Measurements from ENCODE around the gene KAZALD1.

KAZALD1 gene

GRCh38 chr10:101095550-101096213, 33.9 kb downstream of the KAZALD1 start:
- DNase-seq, result no peak

GRCh38 chr10:101096378-101096777, 34.6 kb downstream of the KAZALD1 start:
- no peak for DNase-seq

GRCh38 chr10:101097881-101098280, 36.1 kb downstream of the KAZALD1 start:
- DNase-seq, result no peak

- DNase-seq, result no peak
Measured at GRCh38 chr10:101099901-101100300, 38.1 kb downstream of the KAZALD1 start.

GRCh38 chr10:101101372-101101881, 39.6 kb downstream of the KAZALD1 start:
- DNase-seq, result no peak

- no peak for DNase-seq
Measured at GRCh38 chr10:101103430-101103829, 41.6 kb downstream of the KAZALD1 start.

GRCh38 chr10:101106351-101106750, 44.6 kb downstream of the KAZALD1 start:
- no peak for DNase-seq

GRCh38 chr10:101107771-101108170, 46.0 kb downstream of the KAZALD1 start:
- DNase-seq, result no peak

- no peak for DNase-seq
Measured at GRCh38 chr10:101110856-101111523, 49.2 kb downstream of the KAZALD1 start.

GRCh38 chr10:101111547-101111946, 49.8 kb downstream of the KAZALD1 start:
- DNase-seq, result no peak

- DNase-seq, result no peak
Measured at GRCh38 chr10:101112799-101113594, 51.2 kb downstream of the KAZALD1 start.

- DNase-seq, result no peak
Measured at GRCh38 chr10:101113890-101114403, 52.2 kb downstream of the KAZALD1 start.

- no peak for DNase-seq
Measured at GRCh38 chr10:101114646-101115045, 52.9 kb downstream of the KAZALD1 start.

All from NCI-H446 treated with DMSO at 0.1 percent for 48 hours (cell line).